ENCODE measurements around the gene LOXL3. TPM values are rescaled to one million over a fixed set of nuclear protein-coding genes. Genes with fewer than 3 reads are reported as not detected.
A peak's percentile ranks its signal among the peaks of the same experiment; 100 is the strongest.

The LOXL3 gene
- total RNA-seq, 1 experiment from 2014 or later = 29.0 TPM

GRCh38 chr2:74556831-74557370 is 3.2 kb upstream of the LOXL3 start:
- WGBS (ENCODE audit: extremely low coverage, insufficient read length, low lambda C conversion rate) = no CpG with 5 or more reads among the region's 6 CpGs
- peak overlapping the region in 1 of 2 experiments; percentile 38; a peak in 1 of 5 replicates for H3K4me3 Mint-ChIP-seq

More at GRCh38 chr2:74556831-74557370, 3.2 kb upstream of the LOXL3 start:
- H3K27me3 Mint-ChIP-seq (ENCODE audit: low read depth) = peaks cover 45% of the 10 kb centered on the region
- H3K27ac Mint-ChIP-seq = 0 out of 7 replicates have a peak overlapping the region, but pooled peaks of 1 of the 3 experiments have one; percentile 49
- H3K23ac ChIP-seq (ENCODE audit: insufficient read length, low read depth, low read length) = no peak overlapping the region
- H3K9me3 ChIP-seq (ENCODE audit: control insufficient read depth, low read depth, low read length) = no peaks in the 10 kb centered on the region
- H3K79me2 ChIP-seq (ENCODE audit: insufficient read depth, low read length) = no peaks in the 10 kb centered on the region
- H4K5ac ChIP-seq (ENCODE audit: insufficient read length, low read depth, low read length) = no peak overlapping the region
- no peaks in the 10 kb centered on the region for H4K20me1 ChIP-seq (ENCODE audit: control insufficient read depth, insufficient read depth, insufficient read length)
- H3K4me1 ChIP-seq (ENCODE audit: insufficient read depth, low read length) = 0 out of 2 replicates have a peak, but pooled peaks cover 5% of the 10 kb centered on the region
- H3K14ac ChIP-seq (ENCODE audit: insufficient read depth, low read length) = no peak overlapping the region; the same call in 1 of the 2 replicates
- TF ChIP-seq CTCF (conservative IDR thresholded peaks at IDR 0.05) = no peak
- no peak overlapping the region for H4K8ac ChIP-seq (replicated peaks; ENCODE audit: insufficient read length, low read depth, low read length)
- peaks cover 20% of the 10 kb centered on the region for H3K23me2 ChIP-seq (ENCODE audit: insufficient read length, low read depth, low read length, poor library complexity, severe bottlenecking)
- peaks cover 0 to 16% (median 12%) of the 10 kb centered on the region in 3 experiments; a peak in 4 of 7 replicates for H3K36me3 Mint-ChIP-seq (ENCODE audit: insufficient read depth in 1 of 3, low read depth in 3 of 3)
- H3K4me1 Mint-ChIP-seq = peaks cover 19 to 25% of the 10 kb centered on the region in 2 experiments
- H2BK15ac ChIP-seq (ENCODE audit: low read depth, low read length) = no peak overlapping the region
- H3K4me2 ChIP-seq (ENCODE audit: insufficient read depth, insufficient read length, low read length) = no peak overlapping the region
- H2BK120ac ChIP-seq (ENCODE audit: low read depth, low read length, poor library complexity, severe bottlenecking) = no peak overlapping the region
- no peaks in the 10 kb centered on the region; the same call in 1 of the 2 replicates for H3K27me3 ChIP-seq (ENCODE audit: insufficient read depth, low read length)
- H2BK20ac ChIP-seq (ENCODE audit: low read depth, low read length, poor library complexity, severe bottlenecking) = no peak overlapping the region
- H3K9ac ChIP-seq (ENCODE audit: extremely low read depth, insufficient read length, low read length) = no peak overlapping the region
- no peak for DNase-seq
- H2BK12ac ChIP-seq (ENCODE audit: insufficient read length, low read depth, low read length) = no peak overlapping the region
- H2AFZ ChIP-seq (ENCODE audit: low read length) = no peak overlapping the region
- H3K4ac ChIP-seq (ENCODE audit: low read depth, low read length) = no peak overlapping the region
- no peak overlapping the region for H3K18ac ChIP-seq (ENCODE audit: insufficient read length, low read depth, low read length)
- no peak overlapping the region for H4K91ac ChIP-seq (ENCODE audit: insufficient read length, low read depth, low read length)
- no peaks in the 10 kb centered on the region for H3K79me1 ChIP-seq (ENCODE audit: insufficient read depth, low read depth, low read length, poor library complexity, severe bottlenecking)
- H3K9me3 Mint-ChIP-seq = no peaks in the 10 kb centered on the region
- no peak overlapping the region for H2BK5ac ChIP-seq (ENCODE audit: insufficient read length, low read length)
- no peak overlapping the region for H3K56ac ChIP-seq (ENCODE audit: insufficient read length, low read depth, low read length)
- no peak overlapping the region for H3K27ac ChIP-seq (ENCODE audit: insufficient read length, low read depth, low read length)
- no peak overlapping the region for H2AK5ac ChIP-seq (ENCODE audit: insufficient read length, low read length)
- no peak overlapping the region for H3T11ph ChIP-seq (ENCODE audit: low read length)

Measured in H9 (cell line).